SK-N-MC (cell line): ENCODE results near the gene SLC6A6.

Experiments used
- EZH2 ChIP-seq: fragments of 200-600 bp; sonication (generic); IDR thresholded peaks from one replicate; pipeline ENCODE4 v1.6.1; 2017; ENCODE audit warnings: antibody characterized with exemption
- POLR2AphosphoS5 ChIP-seq: IDR thresholded peaks from 2 replicates; pipeline ENCODE4 v1.6.1; 2012; ENCODE audit warnings: mild to moderate bottlenecking, low read depth, low read length, borderline replicate concordance

DNA sequence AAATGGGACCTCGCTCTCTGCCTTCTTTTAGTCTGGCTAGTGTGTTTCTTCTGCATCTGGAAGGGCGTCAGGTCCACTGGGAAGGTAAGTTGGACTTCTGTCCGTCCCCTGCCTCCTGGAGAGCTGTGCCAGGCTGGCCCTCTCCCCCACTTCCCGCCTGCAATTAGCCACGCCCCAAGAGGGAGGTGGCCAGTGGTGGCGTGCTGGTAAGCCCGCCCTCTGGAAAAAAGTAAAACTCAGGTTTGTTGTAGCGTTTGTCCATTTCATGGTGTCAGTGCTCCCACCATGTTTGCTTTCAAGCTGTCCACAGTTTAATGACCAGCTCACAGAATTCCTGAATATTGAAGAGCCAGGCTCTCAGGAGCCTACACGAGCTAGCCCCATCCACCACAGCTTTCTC, 55.6 kb downstream of the SLC6A6 start:
- no peak for TF ChIP-seq EZH2
- TF ChIP-seq POLR2AphosphoS5, result no peak
